ENCODE data around the gene ASCC1.
"Not testable (repeated sequence)": the region's sequence is repeated elsewhere in the genome, so short reads cannot be mapped to it uniquely, and the experiment has no call there.

The ASCC1 gene

DNA sequence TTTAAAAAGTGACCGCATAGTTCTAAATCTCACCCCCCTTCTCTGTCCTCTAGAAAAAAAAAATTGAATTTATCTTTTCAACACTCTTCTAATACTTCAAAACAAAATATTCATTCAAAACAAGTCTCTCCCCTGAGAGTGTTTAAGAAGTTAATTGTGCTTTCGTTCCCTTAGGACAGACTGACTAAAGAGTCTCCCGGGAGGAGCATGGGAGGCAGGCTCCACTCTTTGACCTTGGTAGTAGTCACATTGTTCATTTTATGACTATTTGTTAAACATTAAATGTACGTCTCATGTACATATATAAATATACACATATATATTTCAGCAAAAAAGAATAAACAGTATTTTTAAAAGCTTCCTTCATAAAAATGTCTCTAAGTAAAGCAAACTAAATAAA is 92.5 kb downstream of the ASCC1 start:
- DNase-seq, result no peak

DNA sequence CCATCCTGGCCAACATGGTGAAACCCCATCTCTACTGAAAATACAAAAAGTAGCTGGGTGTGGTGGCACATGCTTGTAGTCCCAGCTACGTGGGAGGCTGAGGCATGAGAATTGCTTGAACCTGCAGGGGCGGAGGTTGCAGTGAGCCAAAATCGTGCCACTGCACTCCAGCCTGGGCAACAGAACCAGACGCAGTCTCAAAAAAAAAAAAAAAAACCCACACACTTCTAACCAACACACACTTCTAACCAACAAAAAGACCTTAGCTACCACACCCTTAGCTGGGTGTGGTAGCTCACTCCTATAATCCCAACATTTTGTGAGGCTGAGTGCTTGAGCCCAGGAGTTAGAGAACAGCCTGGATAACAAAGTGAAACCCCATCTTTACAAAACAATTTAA is 93.9 kb downstream of the ASCC1 start:
- DNase-seq, result no peak

GRCh38 chr10:72121389-72121788 is 94.7 kb downstream of the ASCC1 start:
- DNase-seq, result no peak

DNA sequence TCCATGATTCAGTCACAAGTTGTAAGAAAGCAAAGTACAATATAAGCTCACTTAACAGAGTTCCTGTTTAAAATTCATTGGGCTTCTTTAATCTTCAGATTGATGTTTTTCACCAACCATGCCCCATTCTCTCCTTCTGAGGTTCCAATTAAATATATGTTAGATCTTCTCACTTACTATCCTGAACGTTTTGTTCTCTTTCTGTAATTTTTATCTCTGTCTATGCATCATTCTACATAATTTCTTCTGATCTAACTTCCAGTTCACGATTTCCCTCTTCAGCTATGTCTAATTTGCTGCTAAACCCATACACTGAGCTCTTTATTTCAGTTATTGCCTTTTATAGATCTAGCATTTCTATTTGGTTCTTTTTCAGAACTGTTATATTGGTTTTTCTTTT is 99.7 kb downstream of the ASCC1 start:
- DNase-seq, result no peak

DNA sequence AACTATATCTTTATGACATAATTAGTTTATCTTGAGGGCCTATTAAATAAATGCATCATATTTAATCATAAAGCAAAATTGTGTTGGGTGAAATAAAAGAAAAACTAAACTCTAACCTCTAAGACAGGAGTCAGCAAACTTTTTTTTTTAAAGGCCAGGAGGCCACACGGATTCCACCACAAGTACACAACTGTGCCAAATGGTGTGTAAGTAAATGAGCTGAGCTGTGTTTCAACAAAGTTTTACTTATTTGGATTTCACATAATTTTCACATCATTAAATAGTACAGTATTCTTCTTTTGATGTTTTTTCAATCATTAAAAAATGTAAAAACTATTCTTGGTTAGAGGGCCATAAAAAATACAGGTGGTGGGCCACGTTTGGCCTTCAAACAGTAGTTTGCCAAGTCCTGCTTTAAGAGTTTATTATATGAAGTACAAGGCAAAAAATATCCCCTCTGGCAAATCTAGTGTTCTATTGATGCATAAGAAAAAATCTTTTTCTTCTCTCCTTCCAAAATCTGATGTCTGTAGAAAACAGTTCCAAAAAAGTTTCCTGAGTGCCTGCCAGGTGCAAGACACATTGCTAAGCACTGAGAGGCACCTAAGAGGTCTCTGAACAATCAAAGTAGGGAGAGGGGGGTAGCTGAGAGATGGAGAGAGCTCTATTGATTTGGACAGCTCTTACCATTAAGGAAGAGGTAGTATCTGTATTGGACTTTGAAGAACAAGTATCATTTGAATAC is 101.2 kb downstream of the ASCC1 start:
- DNase-seq, result no peak

GRCh38 chr10:72110673-72111401 is 105.2 kb downstream of the ASCC1 start:
- no peak for DNase-seq

DNA sequence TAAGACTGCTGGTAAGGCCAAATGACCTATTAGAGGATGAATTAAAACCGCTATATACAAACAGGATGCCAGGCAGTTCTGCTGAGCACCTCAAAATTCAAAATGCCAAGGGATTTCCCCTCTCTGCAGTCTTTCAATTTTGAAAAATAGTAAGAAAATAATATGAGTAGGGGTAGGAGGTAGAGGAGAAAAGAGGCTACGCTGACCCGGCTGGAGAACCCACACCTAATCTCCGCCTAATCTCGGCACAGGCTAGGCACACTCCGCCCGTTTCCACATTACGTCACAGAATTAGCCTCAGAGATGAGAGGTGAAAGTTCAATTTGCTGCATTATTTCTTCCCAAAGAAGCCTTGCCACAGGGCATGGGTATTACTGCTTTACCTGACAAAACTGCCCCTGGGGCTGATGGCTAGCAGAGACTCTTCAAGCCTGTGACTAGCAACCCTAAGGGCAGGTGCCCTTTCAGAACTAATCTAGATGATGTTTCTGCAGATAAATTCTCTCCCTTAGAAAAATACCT is 106.4 kb downstream of the ASCC1 start:
- no peak for DNase-seq

DNA sequence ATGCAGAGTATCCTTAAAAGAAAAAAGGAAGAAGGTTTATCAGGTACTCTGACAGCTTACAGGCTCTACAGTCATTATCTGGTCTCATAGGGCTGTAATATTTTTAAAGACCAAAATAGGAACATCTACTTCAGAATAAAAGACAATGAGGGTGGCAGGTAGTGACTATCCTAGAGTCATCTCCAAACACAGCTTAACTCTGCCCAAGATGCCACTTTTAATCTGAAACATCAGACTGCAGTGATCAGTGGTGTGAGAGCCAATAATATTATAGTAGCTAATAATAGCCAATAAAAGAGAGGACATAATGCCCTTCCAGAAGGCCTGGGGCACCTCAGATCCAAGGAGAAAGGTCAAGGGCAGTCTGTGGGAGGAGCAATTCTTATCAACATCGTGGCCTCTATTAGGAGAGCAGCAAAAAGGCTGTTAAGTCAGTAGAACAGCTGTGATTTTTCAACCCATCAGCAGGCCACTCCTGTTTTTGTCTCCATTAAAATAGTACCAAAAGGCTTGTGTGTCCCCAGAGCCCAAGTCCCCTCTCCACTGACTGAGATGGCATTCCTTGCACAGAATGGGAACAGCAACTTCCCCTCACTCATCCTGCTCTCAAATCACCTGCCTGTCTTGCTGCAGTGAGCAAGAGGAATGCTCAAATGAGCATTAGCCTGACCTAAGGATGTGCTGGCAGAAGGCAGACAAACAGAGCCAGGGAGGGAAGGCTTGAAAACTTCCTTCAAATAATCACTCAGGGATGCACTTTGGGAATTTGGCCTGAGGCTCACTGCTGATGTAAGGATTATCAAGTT is 107.0 kb downstream of the ASCC1 start:
- DNase-seq, result no peak

DNA sequence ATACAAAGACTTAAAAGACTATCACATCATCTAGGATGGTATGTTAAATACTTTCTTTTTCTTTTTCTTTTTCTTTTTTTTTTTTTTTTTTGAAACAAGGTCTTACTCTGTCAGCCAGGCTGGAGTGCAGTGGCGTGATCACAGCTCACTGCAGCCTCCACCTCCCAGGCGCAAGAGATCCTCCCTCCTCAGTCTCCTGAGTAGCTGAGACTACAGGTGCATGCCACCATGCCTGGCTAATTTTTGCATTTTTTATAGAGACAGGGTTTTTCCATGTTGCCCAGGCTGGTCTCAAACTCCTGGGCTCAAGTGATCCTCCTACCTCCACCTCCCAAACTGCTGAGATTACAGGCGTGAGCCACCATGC is 108.1 kb downstream of the ASCC1 start:
- DNase-seq, result not testable (repeated sequence)

DNA sequence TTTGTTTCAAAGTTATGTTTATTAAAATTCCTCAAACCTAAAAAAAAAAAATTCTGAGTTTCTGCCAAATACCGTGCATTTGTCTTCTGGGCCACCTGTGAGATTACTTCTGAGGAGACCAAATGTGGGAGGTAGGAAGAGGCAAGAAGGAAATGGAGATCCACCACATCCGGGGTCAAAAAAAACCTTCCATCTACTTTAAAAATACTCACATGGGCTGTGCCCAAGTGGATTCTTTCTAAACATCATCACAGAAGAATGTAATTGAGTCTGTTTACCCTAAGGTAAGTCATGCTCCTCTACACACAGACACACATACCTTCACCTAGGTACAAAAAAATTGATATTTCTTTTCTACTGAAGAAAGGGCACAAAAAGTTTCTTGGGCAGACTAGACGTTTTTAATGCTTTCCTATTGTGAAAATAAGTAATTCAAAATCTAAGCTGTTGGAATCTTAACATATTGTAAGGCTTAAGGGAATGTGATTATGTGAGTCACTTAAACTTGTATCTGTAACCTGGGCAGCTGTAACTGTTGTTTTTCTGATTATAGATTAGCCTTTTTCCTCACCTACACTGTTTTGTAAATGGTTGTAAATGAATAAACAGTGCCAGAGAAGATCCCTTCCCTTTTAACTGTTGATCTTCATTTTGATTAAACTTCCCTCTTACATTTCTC is 108.6 kb downstream of the ASCC1 start:
- no peak for DNase-seq

DNA sequence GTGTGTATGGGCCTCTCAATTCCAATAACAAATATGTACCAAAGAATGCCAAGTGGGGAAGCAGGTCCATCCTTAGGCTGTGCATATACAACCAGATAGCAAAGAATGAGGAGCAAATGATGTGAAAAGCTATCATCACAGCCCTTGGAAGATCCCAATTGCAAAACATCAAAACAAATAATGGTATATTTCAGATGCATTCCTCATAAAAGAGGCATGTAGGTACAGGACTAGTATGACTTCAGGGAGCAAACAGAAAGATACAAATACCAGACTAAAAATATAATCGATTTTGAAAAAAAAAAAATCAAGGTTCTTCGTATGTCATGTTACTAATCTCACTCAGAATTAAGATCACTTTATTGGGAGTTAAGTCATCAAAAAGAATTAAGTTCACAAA is 109.2 kb downstream of the ASCC1 start:
- DNase-seq, result no peak

DNA sequence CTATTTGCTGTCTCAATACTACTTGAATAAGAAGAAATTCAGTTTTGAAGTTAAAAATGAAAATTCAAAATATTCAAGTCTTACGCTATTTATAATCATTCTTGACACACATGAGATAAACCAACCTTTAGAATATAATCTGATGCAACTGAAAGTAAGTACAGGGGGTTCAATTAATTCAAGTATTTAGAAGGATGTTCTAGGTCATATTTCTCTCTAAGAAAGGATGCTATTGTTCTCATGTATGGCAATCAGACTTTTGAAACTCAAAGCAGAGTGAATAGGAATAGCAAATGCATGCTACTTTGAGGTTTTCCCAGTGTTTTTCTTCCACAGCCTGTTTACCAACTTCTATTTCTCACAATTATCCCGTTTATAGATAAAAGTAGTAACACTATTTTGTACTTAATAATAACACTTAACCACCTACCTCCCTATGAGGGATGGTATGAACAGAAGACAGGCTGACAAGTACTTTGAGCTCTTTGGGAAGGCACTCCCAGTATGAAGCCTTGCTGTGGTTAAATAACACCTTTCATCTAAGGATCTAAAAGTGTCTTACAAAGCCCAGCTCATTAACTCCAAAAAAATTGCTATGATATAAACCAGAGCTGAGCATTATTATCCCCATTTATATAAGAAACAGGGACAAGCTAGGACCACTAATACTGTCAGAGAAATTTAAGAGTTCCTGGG is 109.8 kb downstream of the ASCC1 start:
- no peak for DNase-seq

DNA sequence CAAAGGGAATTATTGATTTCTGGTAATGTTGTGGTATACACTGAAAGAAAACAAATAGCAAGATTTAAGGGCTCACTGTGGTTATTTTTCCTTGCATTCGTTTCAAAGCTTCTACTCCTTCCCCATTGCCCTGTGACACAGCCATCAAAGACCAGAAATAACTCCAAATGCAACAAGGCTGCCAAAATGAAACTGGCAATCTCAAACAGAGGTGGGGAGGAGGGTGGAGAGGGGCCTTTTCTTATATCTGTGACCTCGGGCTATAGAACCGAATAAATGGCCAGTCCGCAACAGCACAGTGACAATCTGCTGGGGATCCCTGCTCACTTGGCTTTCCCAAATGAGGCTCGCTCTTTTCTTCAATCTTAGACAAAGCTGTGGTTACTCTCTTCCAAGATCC is 110.4 kb downstream of the ASCC1 start:
- no peak for DNase-seq

- DNase-seq, result no peak
These were observed 111.0 kb downstream of the ASCC1 start for GRCh38 chr10:72105098-72105475.

GRCh38 chr10:72104472-72105097 is 111.5 kb downstream of the ASCC1 start:
- no peak for DNase-seq

GRCh38 chr10:72099600-72099921 is 116.5 kb downstream of the ASCC1 start:
- DNase-seq, result no peak

GRCh38 chr10:72098836-72099599 is 117.1 kb downstream of the ASCC1 start:
- no peak for DNase-seq

- no peak for DNase-seq
These were observed 117.7 kb downstream of the ASCC1 start for GRCh38 chr10:72098301-72098835.

GRCh38 chr10:72097448-72098300 is 118.4 kb downstream of the ASCC1 start:
- DNase-seq, result no peak
